Measurements from ENCODE around the gene AP2A2.

The AP2A2 gene

DNA sequence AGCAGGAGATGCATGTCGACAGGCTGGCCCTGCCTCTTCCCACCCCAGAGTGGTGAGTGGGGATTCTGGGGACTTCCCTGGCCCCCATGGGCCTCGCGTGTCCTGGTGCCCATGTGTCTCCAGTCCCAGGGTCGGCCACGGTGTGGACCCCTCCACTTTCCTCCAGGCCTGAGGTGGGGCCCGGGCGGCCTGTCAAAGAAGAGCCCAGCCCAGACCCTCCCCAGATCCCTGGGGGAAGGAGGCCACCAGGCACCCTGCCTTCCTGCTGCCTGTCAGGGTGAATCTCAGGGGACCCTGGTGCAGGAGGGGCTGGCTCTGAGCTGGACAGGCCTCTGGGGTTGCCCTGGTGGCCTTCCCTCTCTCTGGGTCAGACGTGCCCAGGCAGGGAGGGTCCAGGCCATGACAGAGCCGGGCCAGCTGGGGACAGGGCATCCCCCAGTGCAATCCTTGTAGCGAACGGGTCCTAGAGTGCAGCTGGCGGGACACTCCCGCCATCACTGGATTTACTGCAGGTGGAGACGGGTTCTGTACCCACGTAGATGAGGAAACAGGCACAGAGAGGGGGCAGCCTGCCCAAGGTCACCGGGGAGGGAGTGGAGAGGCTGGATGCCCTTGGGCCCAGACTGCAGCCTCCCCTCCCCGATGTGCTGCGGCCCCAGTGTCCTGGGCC is 124.4 kb downstream of the AP2A2 start:
- peak overlapping the region; percentile 60 for H3K9ac ChIP-seq (ENCODE audit: low read depth, low read length, poor library complexity)
- peak overlapping the region; percentile 100 for H2AK5ac ChIP-seq (ENCODE audit: low read depth, low read length)
- peak overlapping the region; percentile 89 for H3K23ac ChIP-seq (ENCODE audit: low read depth, low read length, poor library complexity)
- peak overlapping the region; percentile 93 for H3K4ac ChIP-seq (ENCODE audit: low read length)
- H3K4me2 ChIP-seq (ENCODE audit: insufficient read depth, low read length, poor library complexity, severe bottlenecking): no peak overlapping the region
- no peaks in the 10 kb centered on the region for H3K79me1 ChIP-seq (ENCODE audit: low read depth, low read length)
- no CpG with 5 or more reads among the region's 18 CpGs for WGBS, 2 donors (ENCODE audit: extremely low coverage in 2 of 2, insufficient read length in 2 of 2, insufficient replicate concordance in 1 of 2)
- no peak overlapping the region for H3K4me3 ChIP-seq (ENCODE audit: low read length in 2 of 2)
- peaks cover 0 to 14% of the 10 kb centered on the region in 2 donors for H3K4me1 ChIP-seq (ENCODE audit: control insufficient read depth in 2 of 2, insufficient read depth in 1 of 2, low read depth in 1 of 2, low read length in 2 of 2)
- no peak overlapping the region for H3K14ac ChIP-seq (ENCODE audit: low read length)
- peaks cover 0 to 18% (median 0%) of the 10 kb centered on the region in 3 experiments for H3K27me3 ChIP-seq (ENCODE audit: control insufficient read depth in 3 of 3, insufficient read depth in 3 of 3, low read depth in 1 of 3, low read length in 3 of 3)
- peak overlapping the region; percentile 98 for H2BK15ac ChIP-seq (ENCODE audit: low read length)
- H3K18ac ChIP-seq (ENCODE audit: low read length): peak overlapping the region; percentile 85
- H3K9me3 ChIP-seq (replicated peaks in 1 of 2; ENCODE audit: control insufficient read depth in 2 of 2, insufficient read depth in 1 of 2, low read depth in 1 of 2, low read length in 2 of 2): no peaks in the 10 kb centered on the region
- peak overlapping the region; percentile 75 for H2BK5ac ChIP-seq (ENCODE audit: low read length)
- H4K8ac ChIP-seq (ENCODE audit: low read depth, low read length): no peak overlapping the region
- H4K91ac ChIP-seq (ENCODE audit: low read depth, low read length, poor library complexity): peak overlapping the region; percentile 53
- no peak for DNase-seq (ENCODE audit: low spot score)
- H2BK120ac ChIP-seq (ENCODE audit: low read depth, low read length): peak overlapping the region; percentile 47
- peak overlapping the region; percentile 73 for H2BK12ac ChIP-seq (ENCODE audit: low read length)
- no peaks in the 10 kb centered on the region for H3K36me3 ChIP-seq (replicated peaks in 1 of 2; ENCODE audit: control insufficient read depth in 2 of 2, insufficient read depth in 2 of 2, low read length in 2 of 2)
- H3K27ac ChIP-seq (replicated peaks; ENCODE audit: low read length): no peak overlapping the region
- H2AFZ ChIP-seq (ENCODE audit: low read length): no peak overlapping the region

DNA sequence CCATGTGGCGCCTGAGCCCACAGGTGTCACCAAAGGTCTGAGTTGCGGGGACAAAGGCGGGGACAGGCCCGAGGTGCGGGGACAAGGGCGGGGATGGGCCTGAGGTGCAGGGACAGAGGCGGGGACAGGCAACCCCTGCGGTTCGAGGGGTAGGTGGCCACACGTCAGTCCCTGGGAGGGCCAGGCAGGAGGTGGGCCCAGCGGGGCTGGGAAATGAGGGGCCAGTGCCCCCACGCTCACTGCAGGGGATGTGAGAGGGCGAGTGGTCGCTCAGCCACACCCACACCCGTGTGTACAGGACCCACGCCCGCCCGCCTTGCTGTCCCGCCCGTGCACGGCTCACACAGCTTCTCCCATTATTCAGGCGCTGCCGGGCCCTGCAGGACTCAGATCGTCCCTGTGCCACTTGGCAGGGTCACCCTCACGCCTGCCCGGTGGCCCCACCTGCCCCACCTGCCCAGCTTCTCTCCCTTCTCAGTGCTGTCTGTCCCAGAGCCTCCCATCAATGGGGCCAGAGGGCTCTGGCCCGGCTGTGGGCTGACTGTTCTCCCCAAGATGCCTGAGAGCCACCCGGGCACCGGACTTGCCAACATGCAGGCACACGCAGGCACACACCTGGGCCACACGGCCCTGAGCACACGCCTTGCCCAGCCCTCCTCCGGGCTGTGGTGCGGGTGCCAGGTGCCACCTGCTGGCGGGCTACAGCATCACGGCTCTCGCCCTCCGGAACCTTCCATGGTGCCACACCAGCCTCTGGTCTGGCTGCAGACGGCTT is 125.1 kb downstream of the AP2A2 start:
- Histone ChIP-seq H2BK12ac (ENCODE audit: low read length) (peak overlapping the region; percentile 97), H3K4me2 (ENCODE audit: insufficient read depth, low read length, poor library complexity, severe bottlenecking) (no peak overlapping the region), H2AK5ac (ENCODE audit: low read depth, low read length) (peak overlapping the region; percentile 100), H3K23ac (ENCODE audit: low read depth, low read length, poor library complexity) (peak overlapping the region; percentile 89), H3K9me3 (replicated peaks in 1 of 2; ENCODE audit: control insufficient read depth in 2 of 2, insufficient read depth in 1 of 2, low read depth in 1 of 2, low read length in 2 of 2) (no peaks in the 10 kb centered on the region), H2AFZ (ENCODE audit: low read length) (peak overlapping the region; percentile 71), H2BK120ac (ENCODE audit: low read depth, low read length) (peak overlapping the region; percentile 72), H4K91ac (ENCODE audit: low read depth, low read length, poor library complexity) (peak overlapping the region; percentile 22), H3K18ac (ENCODE audit: low read length) (peak overlapping the region; percentile 94), H3K14ac (ENCODE audit: low read length) (peak overlapping the region; percentile 56), H2BK15ac (ENCODE audit: low read length) (peak overlapping the region; percentile 98), H2BK5ac (ENCODE audit: low read length) (peak overlapping the region; percentile 75), H3K27me3 (ENCODE audit: control insufficient read depth in 3 of 3, insufficient read depth in 3 of 3, low read depth in 1 of 3, low read length in 3 of 3) (peaks cover 0 to 23% (median 0%) of the 10 kb centered on the region in 3 experiments), H3K4ac (ENCODE audit: low read length) (peak overlapping the region; percentile 97), H3K27ac (replicated peaks; ENCODE audit: low read length) (no peak overlapping the region), H3K9ac (ENCODE audit: low read depth, low read length, poor library complexity) (peak overlapping the region; percentile 60), H3K79me1 (ENCODE audit: low read depth, low read length) (no peaks in the 10 kb centered on the region), H3K4me3 (ENCODE audit: low read length in 2 of 2) (no peak overlapping the region), H3K4me1 (ENCODE audit: control insufficient read depth in 2 of 2, insufficient read depth in 1 of 2, low read depth in 1 of 2, low read length in 2 of 2) (peaks cover 0 to 14% of the 10 kb centered on the region in 2 donors), H3K36me3 (replicated peaks in 1 of 2; ENCODE audit: control insufficient read depth in 2 of 2, insufficient read depth in 2 of 2, low read length in 2 of 2) (no peaks in the 10 kb centered on the region), H4K8ac (ENCODE audit: low read depth, low read length) (peak overlapping the region; percentile 6)
- DNase-seq (ENCODE audit: low spot score): peak; percentile 52
- WGBS, 2 donors (ENCODE audit: extremely low coverage in 2 of 2, insufficient read length in 2 of 2, insufficient replicate concordance in 1 of 2): no CpG with 5 or more reads among the region's 39 CpGs

- no CpG with 5 or more reads among the region's 15 CpGs for WGBS, 2 donors (ENCODE audit: extremely low coverage in 2 of 2, insufficient read length in 2 of 2, insufficient replicate concordance in 1 of 2)
- Histone ChIP-seq H2BK12ac (ENCODE audit: low read length) (peak overlapping the region; percentile 97), H3K14ac (ENCODE audit: low read length) (no peak overlapping the region), H3K4ac (ENCODE audit: low read length) (peak overlapping the region; percentile 97), H3K4me3 (ENCODE audit: low read length in 2 of 2) (no peak overlapping the region), H2BK120ac (ENCODE audit: low read depth, low read length) (peak overlapping the region; percentile 72), H3K36me3 (replicated peaks in 1 of 2; ENCODE audit: control insufficient read depth in 2 of 2, insufficient read depth in 2 of 2, low read length in 2 of 2) (no peaks in the 10 kb centered on the region), H2BK15ac (ENCODE audit: low read length) (peak overlapping the region; percentile 98), H3K27me3 (ENCODE audit: control insufficient read depth in 3 of 3, insufficient read depth in 3 of 3, low read depth in 1 of 3, low read length in 3 of 3) (peaks cover 0 to 29% (median 0%) of the 10 kb centered on the region in 3 experiments), H3K27ac (replicated peaks; ENCODE audit: low read length) (no peak overlapping the region), H3K9ac (ENCODE audit: low read depth, low read length, poor library complexity) (no peak overlapping the region), H4K91ac (ENCODE audit: low read depth, low read length, poor library complexity) (peak overlapping the region; percentile 95), H3K4me2 (ENCODE audit: insufficient read depth, low read length, poor library complexity, severe bottlenecking) (no peak overlapping the region), H3K23ac (ENCODE audit: low read depth, low read length, poor library complexity) (peak overlapping the region; percentile 10), H2AFZ (ENCODE audit: low read length) (peak overlapping the region; percentile 71), H2BK5ac (ENCODE audit: low read length) (no peak overlapping the region), H4K8ac (ENCODE audit: low read depth, low read length) (peak overlapping the region; percentile 48), H3K79me1 (ENCODE audit: low read depth, low read length) (no peaks in the 10 kb centered on the region), H3K4me1 (ENCODE audit: control insufficient read depth in 2 of 2, insufficient read depth in 1 of 2, low read depth in 1 of 2, low read length in 2 of 2) (peaks cover 0 to 14% of the 10 kb centered on the region in 2 donors), H3K18ac (ENCODE audit: low read length) (peak overlapping the region; percentile 94), H2AK5ac (ENCODE audit: low read depth, low read length) (peak overlapping the region; percentile 100), H3K9me3 (replicated peaks in 1 of 2; ENCODE audit: control insufficient read depth in 2 of 2, insufficient read depth in 1 of 2, low read depth in 1 of 2, low read length in 2 of 2) (no peaks in the 10 kb centered on the region)
- no peak for DNase-seq (ENCODE audit: low spot score)
These were observed 125.9 kb downstream of the AP2A2 start for GRCh38 chr11:1051356-1052132.
